Thymus (tissue), 11 donors: ENCODE results near the gene ERC2. TPM values are rescaled to one million over a fixed set of nuclear protein-coding genes. Genes with fewer than 3 reads are reported as not detected.

ENCODE experiments used
- DNase-seq, 9 donors: peaks; one replicate each; pipeline ENCODE4 v3.0.0-alpha.2; 2013; ENCODE audit warnings: low spot score in 9 of 9, low read depth in 6 of 9, missing footprints in 1 of 9
- H3K27ac ChIP-seq, 2 donors: one replicate each; pipeline ENCODE4 v1.5.1; 2013; ENCODE audit warnings: control low read depth in 1 of 2, low read depth in 1 of 2, low read length in 1 of 2, mild to moderate bottlenecking in 1 of 2, moderate library complexity in 1 of 2
- H3K27me3 ChIP-seq, 2 donors: one replicate each; pipeline ENCODE4 v1.5.1; 2013; ENCODE audit warnings: low read length in 1 of 2; ENCODE audit not compliant: control insufficient read depth in 2 of 2, insufficient read depth in 1 of 2
- H3K36me3 ChIP-seq, 2 donors: one replicate each; pipeline ENCODE4 v1.5.1; 2013; ENCODE audit warnings: low read length in 1 of 2, mild to moderate bottlenecking in 1 of 2, moderate library complexity in 1 of 2; ENCODE audit not compliant: control insufficient read depth in 2 of 2, insufficient read depth in 2 of 2
- H3K4me1 ChIP-seq, 2 donors: one replicate each; pipeline ENCODE4 v1.5.1; 2013; ENCODE audit warnings: low read length in 2 of 2; ENCODE audit not compliant: control insufficient read depth in 2 of 2, insufficient read depth in 2 of 2
- H3K4me3 ChIP-seq, 2 donors: one replicate each; pipeline ENCODE4 v1.5.1; 2013; ENCODE audit warnings: low read length in 2 of 2, control low read depth in 1 of 2, mild to moderate bottlenecking in 1 of 2
- H3K9me3 ChIP-seq, 2 donors: one replicate each; pipeline ENCODE4 v1.5.1; 2013; ENCODE audit warnings: low read length in 1 of 2, mild to moderate bottlenecking in 1 of 2; ENCODE audit not compliant: control insufficient read depth in 2 of 2, insufficient read depth in 1 of 2
- WGBS: extraction: QIAGEN DNeasy Blood & Tissue Kit; methylation state at CpG from one replicate; pipeline ENCODE4 v1.1.7; 2013; 5-methylcytosine and 5-hydroxymethylcytosine counted together
- polyA plus RNA-seq: library from polyadenylated mRNA; stranded (reverse); fragments of 200-250 nt; gene quantifications from one replicate; pipeline ENCODE4 v1.2.3, GENCODE V29; 2013
- total RNA-seq: library from RNA; stranded (reverse); fragments of 120-200 nt; gene quantifications from one replicate; pipeline ENCODE4 v1.2.4, GENCODE V29; 2013
- donor health status: healthy.

The ERC2 gene
- total and polyA plus RNA-seq, 2 donors = 0.28 to 0.50 TPM

DNA sequence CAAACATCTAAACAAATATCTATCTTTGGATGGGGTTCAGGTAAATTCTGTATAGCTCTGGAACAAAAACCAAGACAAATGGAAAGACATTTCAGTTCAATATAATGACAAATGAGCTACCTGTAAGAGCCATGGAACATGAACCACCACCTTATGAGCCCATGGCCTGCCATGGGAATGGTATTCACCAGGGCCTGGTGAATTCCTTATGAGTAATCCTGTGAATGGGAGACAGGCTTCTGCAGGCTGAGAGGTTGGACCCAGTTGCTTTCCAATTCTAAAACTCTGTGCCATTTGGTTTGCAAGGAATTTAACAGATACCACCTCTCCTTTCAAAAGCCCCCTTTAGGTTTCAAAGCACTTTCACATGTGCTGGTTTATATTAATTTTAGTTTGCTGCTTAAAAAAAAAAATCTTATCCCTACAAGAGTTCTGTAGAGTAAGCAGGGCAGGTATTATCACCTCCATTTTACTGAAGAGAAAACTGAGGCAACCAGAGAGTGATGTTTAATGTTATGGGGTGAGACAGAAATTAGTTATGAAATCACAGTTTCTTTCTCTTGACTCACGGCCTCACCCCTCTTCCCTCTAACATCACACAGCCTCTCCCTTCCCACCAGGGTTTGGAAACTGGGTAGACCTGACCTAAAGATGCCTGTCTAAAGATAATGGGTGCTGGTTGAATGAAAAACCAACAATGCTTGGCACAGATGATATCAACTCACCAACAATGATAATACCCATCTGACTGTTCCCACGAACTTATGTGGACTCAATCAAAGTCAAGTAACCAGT is 583.6 kb downstream of the ERC2 start:
- no peak for DNase-seq
- no peaks in the 10 kb centered on the region for H3K4me1 ChIP-seq
- 95% methylated on average over 2 of the region's 2 CpGs for WGBS
- no peaks in the 10 kb centered on the region for H3K9me3 ChIP-seq
- H3K27ac ChIP-seq = no peak overlapping the region
- H3K4me3 ChIP-seq = no peak overlapping the region
- H3K36me3 ChIP-seq = no peaks in the 10 kb centered on the region
- H3K27me3 ChIP-seq = no peaks in the 10 kb centered on the region

DNA sequence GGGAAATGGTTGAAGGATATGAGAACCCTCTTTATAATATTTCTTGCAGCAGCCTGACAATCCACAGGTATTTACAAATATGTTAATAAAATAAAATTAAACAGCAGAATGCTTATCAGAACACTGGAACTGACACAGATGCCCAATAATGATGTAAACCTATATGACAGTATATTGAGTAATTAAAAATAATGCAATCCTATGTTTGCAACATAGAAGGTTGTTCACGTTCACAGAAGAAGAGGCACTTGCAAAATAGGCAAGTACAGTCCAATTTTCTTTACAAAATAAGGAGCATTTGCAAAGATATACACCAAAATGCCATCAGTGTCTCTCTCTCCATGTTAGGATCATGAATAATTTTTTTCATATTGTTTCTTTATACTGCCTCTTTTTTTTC is 584.2 kb downstream of the ERC2 start:
- no peaks in the 10 kb centered on the region for H3K27me3 ChIP-seq
- no peak overlapping the region for H3K27ac ChIP-seq
- WGBS = 89% methylated on average over 1 of the region's 1 CpG
- H3K36me3 ChIP-seq = no peaks in the 10 kb centered on the region
- H3K4me3 ChIP-seq = no peak overlapping the region
- no peaks in the 10 kb centered on the region for H3K9me3 ChIP-seq
- no peaks in the 10 kb centered on the region for H3K4me1 ChIP-seq
- DNase-seq = no peak

DNA sequence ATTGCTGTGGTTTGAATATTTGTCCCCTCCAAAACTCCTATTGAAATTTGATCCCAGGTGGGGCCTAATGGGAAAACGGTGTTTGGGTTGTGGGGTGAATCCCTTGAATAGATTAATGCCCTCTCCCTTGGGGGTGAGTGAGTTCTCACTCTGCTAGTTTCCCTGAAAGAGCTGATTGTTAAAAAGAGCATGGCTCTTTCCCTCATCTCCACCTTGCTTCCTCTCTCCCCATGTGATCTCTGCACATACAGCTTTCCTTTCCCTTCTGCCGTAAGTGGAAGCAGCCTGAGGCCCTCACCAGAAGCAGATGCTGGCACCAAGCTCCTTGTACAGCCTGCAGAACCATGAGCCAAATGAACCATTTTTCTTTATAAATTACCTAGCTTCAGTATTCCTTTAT is 586.3 kb downstream of the ERC2 start:
- no peaks in the 10 kb centered on the region for H3K4me1 ChIP-seq
- H3K4me3 ChIP-seq = no peak overlapping the region
- no peak overlapping the region for H3K27ac ChIP-seq
- DNase-seq = no peak
- H3K36me3 ChIP-seq = no peaks in the 10 kb centered on the region
- no peaks in the 10 kb centered on the region for H3K9me3 ChIP-seq
- WGBS = 84% methylated on average over 2 of the region's 2 CpGs
- H3K27me3 ChIP-seq = no peaks in the 10 kb centered on the region

DNA sequence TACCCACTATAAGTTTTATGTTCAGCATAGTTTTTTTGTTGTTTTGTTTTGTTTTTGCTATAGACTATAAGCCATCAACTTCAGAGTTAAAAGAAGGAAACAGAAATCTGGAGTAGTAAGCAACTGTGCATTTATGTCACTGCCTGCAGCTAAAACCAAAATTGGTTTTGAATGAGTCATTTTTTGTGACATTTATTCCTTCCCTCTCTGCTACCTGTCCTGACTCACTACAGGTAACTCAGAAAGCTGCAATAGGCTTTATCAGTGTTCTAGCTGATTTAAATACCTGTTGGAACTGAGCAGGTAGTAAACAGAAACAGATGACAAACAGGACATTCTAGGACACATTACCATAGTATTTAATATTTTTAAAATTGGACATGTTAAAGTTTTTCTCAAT is 587.9 kb downstream of the ERC2 start:
- Histone ChIP-seq H3K27me3 (no peaks in the 10 kb centered on the region), H3K27ac (no peak overlapping the region)

DNA sequence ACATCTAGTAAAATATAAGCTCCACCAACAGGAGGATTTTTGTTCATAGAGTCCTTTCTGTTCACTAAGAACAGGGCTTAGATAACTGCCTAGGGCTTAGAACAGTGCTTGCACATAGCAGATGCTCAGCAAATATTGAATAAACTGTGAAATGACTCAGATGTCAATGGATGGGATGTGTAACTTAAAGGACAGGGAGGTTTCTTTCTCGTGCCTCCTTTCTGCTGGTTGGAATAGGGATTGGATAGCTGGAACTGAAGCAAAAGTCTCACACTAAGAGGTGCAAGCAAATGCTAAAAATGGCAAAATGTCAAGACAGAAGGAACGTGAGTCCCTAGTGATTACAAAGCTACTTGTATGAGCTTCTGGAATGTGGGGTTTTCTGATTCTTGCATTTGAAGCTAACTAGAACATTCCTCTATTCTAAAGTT is 588.4 kb downstream of the ERC2 start:
- WGBS = 82% methylated on average over 2 of the region's 2 CpGs
- H3K4me1 ChIP-seq = no peaks in the 10 kb centered on the region
- no peaks in the 10 kb centered on the region for H3K36me3 ChIP-seq
- no peak overlapping the region for H3K4me3 ChIP-seq
- H3K27me3 ChIP-seq = no peaks in the 10 kb centered on the region
- no peak for DNase-seq
- H3K9me3 ChIP-seq = no peaks in the 10 kb centered on the region
- H3K27ac ChIP-seq = no peak overlapping the region

More for the DNA sequence above, 587.9 kb downstream of the ERC2 start:
- Histone ChIP-seq H3K36me3 (no peaks in the 10 kb centered on the region), H3K9me3 (no peaks in the 10 kb centered on the region), H3K4me1 (no peaks in the 10 kb centered on the region), H3K4me3 (no peak overlapping the region)
- DNase-seq = no peak

DNA sequence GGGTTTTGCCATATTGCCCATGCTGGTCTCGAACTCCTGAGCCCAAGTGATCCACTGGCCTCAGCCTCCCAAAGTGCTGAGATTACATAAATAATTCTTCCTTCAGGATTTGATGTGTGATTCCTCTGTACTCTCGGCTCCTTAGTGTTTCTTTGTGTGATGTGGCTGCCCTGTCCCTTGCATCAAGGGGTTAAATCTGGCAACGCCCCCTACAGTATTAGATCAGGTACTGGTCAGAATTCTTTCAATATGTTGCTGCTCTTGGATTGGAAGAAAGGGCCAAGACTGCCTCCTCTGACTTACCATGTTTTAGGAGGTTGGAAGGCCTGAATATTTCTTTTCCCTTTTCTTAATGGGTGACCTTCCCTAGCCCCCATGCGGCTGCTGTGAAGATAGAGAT is 590.6 kb downstream of the ERC2 start:
- H3K4me1 ChIP-seq = no peaks in the 10 kb centered on the region
- H3K27ac ChIP-seq = no peak overlapping the region
- H3K27me3 ChIP-seq = no peaks in the 10 kb centered on the region
- no peaks in the 10 kb centered on the region for H3K36me3 ChIP-seq
- WGBS = 85% methylated on average over 4 of the region's 4 CpGs
- no peaks in the 10 kb centered on the region for H3K9me3 ChIP-seq
- H3K4me3 ChIP-seq = no peak overlapping the region
- no peak for DNase-seq

DNA sequence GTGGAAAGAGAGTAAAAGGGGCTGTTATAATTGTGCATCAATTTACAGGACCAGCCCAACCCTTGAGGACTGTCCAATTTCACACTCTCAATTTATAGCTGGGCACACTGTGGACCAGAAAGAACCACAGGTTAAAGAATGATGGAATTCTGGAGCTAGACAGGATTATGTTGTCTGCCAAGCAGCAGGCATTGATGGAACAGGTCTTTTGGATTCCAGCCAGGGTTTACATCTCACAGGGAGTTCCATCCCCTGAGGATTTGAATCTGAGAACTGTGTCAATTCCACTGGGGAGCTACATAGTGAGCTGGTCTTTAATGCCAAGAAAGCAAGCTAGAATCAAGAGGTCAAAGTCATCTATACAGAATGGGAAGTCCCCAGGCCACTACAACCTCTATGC is 591.7 kb downstream of the ERC2 start:
- H3K4me1 ChIP-seq = no peaks in the 10 kb centered on the region
- no peaks in the 10 kb centered on the region for H3K36me3 ChIP-seq
- H3K27ac ChIP-seq = no peak overlapping the region
- no peaks in the 10 kb centered on the region for H3K9me3 ChIP-seq
- no peak for DNase-seq
- H3K4me3 ChIP-seq = no peak overlapping the region
- no peaks in the 10 kb centered on the region for H3K27me3 ChIP-seq

DNA sequence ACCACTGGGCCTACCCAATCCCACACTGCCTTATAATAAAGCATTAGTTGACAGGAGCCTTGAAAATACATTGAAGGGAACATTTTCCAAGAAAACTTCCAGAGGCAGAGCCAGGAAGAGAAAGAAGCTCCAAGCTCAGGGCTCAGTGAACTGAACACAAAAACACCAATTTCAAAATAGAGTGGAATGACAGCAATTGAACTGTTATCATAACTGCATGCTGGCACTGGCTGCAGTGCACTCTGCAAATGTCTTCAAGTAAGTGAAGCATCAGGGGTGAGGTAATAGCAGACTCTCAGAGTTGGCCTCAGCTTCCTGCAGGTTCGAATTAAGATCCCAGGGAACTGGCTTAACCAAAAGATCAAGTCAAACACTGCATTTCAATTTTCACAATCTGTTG is 593.2 kb downstream of the ERC2 start:
- DNase-seq = no peak

DNA sequence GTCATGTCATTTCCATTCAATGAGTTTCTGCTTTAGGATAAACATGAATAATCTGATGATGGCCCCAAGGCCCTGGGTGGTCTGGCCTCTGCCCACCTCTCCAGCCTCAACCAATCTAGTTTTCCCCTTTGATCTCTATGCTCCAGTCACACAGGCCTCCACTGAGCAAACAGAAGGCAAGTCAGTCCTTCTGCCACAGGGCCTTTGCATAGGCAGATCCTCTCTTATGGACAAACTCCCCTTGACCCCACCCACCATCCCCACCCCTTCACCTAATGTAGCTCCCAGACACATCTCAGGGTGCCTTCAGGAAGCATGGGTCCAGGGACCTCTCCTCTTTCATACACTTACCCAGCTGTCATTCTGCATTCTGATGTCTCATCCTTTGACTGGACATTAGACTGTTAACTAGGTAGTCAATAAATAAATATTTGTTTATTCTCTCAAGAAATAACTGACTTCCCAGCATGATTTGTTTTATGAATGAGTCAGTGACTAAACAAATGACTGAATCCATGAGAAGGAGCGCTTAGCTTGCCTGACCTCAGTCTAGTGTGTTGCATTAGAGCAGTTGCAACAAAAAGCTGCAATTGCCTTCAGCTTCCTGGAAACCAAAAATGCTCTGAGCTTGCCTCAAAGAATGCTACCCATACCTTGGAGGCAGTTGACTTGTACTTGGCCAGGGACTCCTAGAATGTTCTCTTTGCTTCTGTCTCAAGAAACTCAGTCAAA is 594.6 kb downstream of the ERC2 start:
- Histone ChIP-seq H3K36me3 (no peaks in the 10 kb centered on the region), H3K4me1 (no peaks in the 10 kb centered on the region), H3K9me3 (no peaks in the 10 kb centered on the region), H3K27ac (no peak overlapping the region), H3K27me3 (no peaks in the 10 kb centered on the region), H3K4me3 (no peak overlapping the region)
- no peak for DNase-seq
- WGBS = 98% methylated on average over 1 of the region's 1 CpG

More for the DNA sequence above, 593.2 kb downstream of the ERC2 start:
- Histone ChIP-seq H3K36me3 (no peaks in the 10 kb centered on the region), H3K9me3 (no peaks in the 10 kb centered on the region), H3K27me3 (no peaks in the 10 kb centered on the region), H3K4me1 (no peaks in the 10 kb centered on the region), H3K4me3 (no peak overlapping the region), H3K27ac (no peak overlapping the region)
- 74% methylated on average over 1 of the region's 1 CpG for WGBS
